ENCODE data around the gene CCNK.

DNA sequence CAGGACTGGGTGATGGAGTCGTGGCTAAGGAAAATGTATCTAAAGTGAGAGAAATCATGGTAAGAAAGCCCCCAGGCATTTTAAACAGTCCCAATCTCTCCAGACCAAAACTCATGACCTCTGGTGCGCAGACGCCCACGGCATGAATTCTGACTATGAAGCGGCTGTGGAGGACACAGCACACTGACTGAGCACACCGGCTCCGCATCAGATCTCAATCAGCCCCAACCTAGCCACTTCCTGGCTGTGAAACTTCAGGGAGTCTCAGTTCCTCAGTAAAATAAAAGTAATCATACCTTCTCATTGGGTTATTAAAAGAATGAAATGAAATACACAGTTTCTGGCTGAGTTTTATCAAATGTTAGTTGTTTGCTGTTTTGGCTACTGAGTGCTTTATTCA lies 39.3 kb upstream of the CCNK start:
- TF ChIP-seq, protein P1, sequence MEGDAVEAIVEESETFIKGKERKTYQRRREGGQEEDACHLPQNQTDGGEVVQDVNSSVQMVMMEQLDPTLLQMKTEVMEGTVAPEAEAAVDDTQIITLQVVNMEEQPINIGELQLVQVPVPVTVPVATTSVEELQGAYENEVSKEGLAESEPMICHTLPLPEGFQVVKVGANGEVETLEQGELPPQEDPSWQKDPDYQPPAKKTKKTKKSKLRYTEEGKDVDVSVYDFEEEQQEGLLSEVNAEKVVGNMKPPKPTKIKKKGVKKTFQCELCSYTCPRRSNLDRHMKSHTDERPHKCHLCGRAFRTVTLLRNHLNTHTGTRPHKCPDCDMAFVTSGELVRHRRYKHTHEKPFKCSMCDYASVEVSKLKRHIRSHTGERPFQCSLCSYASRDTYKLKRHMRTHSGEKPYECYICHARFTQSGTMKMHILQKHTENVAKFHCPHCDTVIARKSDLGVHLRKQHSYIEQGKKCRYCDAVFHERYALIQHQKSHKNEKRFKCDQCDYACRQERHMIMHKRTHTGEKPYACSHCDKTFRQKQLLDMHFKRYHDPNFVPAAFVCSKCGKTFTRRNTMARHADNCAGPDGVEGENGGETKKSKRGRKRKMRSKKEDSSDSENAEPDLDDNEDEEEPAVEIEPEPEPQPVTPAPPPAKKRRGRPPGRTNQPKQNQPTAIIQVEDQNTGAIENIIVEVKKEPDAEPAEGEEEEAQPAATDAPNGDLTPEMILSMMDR (IDR thresholded peaks at IDR 0.05), result no peak
- TF ChIP-seq POLR2A (IDR thresholded peaks at IDR 0.05), result no peak

All from Peyer's patch (tissue), 4 donors.